HG02798 (cell line): ENCODE data around the gene EMP2.
"Not testable (repeated sequence)": the region's sequence is repeated elsewhere in the genome, so short reads cannot be mapped to it uniquely, and the experiment has no call there.

Experiments used
- ATAC-seq: cut with Tn5 transposase; IDR thresholded peaks from one replicate; pipeline ENCODE4 v1.9.1; 2021; ENCODE audit warnings: mild to moderate bottlenecking; ENCODE audit not compliant: unreplicated experiment, poor library complexity

Gene EMP2, protein sequence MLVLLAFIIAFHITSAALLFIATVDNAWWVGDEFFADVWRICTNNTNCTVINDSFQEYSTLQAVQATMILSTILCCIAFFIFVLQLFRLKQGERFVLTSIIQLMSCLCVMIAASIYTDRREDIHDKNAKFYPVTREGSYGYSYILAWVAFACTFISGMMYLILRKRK

DNA sequence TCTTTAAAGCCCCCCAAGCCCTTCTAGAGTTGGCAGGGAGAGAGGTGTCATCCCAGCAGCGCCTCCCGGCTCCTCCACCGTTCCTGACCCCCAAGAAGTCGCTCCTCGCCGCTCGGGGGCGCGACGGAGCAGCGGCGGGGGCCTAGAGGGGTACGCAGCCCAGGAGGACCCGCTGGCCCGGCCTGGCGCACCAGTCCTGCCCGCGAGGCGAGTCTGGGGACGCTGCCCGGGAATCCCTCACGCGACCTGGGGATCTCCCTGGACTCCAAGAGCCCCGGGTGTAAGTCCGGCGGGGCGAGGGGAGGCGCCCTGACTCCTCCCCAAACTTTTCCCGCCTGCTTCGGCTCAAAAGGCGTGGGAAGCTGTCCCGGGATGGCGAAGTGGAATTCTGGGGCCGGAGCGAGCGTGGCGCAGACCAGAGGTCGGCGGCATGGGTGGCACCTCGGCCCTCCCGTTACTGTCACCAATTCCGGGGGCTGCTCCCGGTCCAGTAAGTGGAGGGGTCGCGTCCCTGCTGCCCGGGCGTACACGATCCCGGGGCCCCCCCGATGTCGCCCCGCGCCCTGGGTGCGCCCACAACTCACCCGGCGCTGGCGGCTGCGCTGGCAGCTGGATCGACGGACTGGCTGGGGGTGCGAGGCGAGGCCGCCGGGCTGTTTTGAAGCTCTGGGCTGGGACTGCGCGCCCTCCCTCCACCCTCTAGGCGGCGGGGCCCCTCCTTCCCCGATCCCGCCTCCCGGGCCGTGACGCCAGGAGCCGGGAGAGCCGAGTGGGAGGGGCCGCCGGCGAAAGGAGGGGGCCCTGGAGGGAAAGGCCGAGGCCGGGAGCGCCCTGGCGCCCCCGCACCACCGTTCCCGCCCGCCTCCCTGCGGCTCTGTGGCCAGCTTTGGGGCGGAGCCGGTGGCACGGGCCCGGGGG is at the start of gene EMP2:
Gene EMP2, minus strand, starts transcription at position 634 of the 918 bp plus-strand sequence. CDS start 32,981 bp downstream, outside the sequence.
- no peak for ATAC-seq

DNA sequence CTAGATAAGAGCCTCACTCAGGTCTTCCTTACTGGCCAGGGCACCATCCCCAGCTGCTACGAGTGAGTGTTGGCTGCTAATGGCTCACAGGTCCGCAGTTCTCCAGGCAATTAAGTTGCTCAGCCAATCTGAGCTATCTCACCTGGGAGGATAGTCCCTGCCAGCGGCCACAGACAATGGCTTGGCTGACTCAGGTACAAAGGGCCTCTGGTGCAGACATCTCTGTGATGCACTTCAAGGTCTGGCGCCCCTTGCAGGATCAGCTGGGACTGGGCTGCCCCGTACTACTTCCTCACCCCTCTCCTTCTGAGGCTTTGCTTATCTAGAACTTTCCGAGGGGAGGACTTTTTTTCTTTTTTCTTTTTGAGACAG is 49.2 kb upstream of the EMP2 start:
- no peak for ATAC-seq

DNA sequence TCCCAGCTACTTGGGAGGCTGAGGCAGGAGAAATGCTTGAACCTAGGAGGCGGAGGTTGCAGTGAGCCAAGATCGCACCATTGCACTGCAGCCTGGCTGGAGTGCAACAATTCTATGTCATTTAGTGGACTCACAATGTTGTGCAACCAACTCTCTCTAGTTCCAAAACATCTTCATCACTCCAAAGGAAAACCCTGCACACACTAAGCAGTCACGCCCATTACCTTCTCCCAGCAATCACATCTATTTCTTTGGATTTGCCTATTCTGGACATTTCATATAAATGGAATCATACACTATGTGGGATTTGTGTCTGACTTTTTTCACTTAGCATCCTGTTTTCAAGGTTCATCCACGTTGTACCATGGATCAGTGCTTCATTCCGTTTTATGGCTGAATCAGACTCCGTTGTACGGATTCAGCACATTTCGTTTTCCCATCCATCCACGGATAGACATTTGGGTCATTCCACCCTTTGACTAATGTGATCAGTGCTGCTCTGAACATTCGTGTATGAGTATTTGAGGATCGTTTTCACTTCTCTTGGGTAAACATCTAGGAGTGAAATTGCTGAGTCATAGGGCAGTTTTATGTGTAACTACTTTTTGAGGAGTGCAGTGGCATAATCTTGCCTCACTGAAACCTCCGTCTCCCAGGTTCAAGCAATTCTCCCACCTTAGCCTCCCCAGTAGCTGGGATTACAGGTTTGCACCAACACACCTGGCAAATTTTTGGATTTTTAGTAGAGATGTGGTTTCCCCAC is 45.4 kb upstream of the EMP2 start:
- no peak for ATAC-seq

DNA sequence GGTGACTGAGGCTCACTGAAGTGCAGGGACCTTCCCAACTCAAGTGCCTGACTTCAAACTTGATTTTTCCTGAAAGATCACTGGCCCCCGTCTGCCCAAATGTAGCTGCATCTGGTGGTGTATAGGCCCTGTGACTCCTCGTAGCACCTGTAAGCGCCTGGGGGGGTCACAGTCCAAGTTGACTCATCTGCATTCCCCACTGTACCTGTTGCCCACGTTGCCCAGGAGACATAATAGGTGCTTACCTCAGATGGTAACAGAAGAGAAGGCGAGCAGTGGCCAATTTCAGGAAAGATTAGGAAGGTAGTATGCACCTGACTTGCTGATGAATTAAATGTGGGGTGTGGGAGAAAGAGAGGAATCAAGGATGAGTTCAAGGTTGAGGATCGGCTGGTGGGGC is 44.1 kb upstream of the EMP2 start:
- ATAC-seq, result no peak

DNA sequence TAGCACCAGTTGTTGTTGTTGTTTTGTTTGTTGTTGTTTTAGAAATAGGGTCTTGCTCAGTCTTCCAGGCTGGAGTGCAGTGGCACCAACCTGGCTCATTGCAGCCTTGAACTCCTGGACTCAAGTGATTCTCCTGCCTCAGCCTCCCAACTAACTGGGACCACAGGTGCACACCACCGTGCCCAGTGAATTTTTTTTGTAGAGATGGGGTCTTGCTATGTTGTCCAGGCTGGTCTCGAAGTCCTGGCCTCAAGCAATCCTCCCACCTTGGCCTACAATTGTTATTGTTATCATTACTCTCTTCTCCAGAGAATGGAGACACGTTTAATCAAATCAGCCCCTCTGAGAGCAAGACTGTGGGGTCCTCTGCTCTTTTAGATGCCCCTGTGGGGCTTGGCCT is 42.7 kb upstream of the EMP2 start:
- ATAC-seq, result no peak

DNA sequence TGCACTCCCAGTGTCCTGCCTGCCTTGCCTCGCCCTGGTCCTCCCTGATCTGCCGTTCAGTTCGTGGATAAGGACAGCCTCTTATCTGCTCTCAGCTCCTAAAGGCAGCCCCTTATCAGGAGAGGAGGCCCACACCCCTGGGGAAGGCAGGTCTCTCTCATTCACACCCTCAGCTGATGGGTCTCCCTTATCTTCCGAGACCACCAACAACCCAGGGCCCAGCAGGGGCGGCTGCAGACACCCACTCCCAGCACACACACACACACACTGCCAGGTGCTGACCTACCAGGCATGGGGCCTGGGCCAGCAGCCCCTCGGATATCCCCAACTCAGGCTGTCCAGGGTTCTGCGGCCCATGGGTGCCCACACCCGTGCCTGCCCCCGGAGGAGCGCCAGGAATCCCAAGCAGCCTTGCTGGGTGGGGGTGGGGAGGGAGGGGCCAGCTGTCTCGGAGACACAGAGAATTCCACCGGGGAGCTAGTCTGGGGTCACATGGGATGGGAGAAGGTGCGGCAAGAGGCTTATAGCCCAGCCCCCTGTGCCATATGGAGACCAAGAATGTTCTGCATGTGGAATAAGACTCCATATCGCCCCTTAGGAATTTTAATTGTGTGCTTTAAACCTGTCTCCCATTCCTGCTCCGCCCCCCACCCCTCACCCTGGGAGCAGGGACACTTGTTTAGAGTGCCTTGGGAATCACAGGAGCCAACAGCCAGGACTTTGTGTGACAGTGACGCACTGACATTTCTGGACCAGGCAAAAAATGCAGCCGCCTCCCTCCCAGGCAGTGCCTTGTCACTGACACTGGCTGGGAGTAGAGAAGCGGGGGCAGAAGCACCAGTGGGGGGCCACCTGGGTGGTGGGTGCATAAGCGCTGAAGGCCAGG is 41.9 kb upstream of the EMP2 start:
- ATAC-seq, result no peak

DNA sequence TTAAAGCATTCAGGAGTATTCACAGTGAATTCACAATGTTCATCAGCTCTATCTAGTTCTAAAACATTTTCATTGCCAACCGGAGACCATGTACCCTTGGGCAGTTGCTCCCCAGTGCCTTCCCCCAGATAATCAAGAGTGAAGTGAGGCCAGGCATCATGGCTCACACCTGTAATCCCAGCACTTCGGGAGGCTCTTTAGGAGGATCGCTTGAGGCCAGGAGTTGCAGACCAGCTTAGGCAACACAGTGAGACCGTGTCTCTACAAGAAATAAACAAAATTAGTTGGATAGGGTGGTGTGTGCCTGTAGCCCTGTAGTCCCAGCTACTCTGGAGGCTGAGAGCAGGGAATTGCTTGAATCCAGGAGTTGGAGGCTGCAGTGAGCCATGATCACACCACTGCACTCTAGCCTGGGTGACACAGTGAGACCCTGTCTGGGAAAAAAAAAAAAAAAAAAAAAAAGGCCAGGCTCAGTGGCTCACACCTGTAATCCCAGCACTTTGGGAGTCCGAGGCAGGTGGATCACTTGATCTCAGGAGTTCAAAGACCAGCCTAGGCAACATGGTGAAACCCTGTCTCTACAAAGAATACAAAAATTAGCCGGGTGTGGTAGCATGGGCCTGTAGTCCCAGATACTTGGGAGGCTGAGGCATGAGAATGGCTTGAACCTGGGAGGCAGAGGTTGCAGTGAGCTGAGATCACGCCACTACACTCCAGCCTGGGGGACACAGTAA is 41.0 kb upstream of the EMP2 start:
- not testable (repeated sequence) for ATAC-seq

DNA sequence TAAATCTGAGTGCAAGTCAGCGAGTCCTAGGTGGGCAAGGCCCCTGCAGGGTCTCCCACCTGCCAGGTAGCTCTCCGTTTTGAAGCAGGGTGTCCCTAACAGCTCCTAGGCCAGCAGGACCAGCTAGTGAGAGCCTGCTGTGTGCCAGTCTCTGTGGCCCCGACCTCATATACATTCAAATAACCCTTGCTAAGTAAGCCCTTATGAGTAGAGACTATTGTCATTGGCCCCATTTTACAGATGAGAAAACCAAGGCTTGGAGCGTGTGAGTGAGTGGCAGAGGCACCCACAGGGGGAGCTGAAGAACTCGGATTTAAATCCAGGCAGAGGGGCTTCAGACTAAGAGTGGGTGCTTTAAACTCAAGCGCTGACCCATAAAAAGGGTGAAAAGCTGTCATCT is 39.7 kb upstream of the EMP2 start:
- no peak for ATAC-seq

DNA sequence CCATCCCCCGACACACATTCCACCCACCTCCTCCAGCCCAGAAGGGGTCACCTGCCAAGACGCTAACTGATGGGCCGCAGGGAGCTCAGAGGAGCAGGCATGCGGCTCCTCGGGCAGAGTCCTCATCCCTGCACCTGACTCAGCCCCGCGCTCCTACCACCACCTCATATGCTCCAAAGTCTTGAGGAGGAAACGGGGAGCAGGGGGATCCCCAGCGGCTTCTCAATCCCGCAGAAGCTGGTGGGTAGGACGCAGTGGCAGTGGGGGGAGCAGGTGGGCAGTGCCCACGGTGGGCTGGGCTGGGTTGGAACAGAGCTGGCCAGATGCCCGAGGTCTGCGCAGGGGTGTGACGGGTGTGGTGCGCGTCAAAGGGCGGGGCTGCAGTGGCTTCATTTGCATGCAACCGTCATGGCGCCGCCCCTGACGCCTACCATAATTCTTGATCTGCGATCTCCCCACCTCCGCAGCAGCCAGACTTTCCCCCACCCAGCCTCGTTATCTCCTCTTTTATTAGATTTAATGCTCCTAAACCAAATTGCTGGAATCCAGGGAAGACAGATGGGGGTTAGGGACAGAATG is 39.0 kb upstream of the EMP2 start:
- ATAC-seq, result no peak

DNA sequence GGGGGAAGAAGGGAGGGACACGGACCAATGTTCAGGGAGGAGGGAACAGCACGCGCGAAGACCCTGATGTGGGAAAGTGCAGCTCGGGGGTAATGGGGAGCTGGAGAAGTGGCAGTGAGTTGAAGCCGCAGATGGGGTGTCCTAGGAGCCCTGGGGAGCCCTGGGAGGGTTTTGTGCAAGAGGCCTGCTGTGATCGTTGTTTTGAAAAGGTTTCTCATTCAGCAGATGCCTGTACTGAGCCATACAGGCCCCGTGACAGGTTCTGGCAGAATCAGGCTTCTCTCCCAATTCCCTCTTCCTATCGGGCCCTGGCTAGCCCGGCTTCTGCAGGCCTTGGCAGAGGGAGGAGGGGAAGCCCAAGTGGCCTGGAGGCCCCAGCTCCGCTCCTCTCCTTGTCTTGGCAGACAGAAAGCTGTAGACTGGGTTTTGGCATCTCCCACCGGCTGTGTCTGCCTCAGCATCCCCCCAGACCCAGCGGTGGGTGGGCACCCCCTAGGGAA is 38.4 kb upstream of the EMP2 start:
- no peak for ATAC-seq

DNA sequence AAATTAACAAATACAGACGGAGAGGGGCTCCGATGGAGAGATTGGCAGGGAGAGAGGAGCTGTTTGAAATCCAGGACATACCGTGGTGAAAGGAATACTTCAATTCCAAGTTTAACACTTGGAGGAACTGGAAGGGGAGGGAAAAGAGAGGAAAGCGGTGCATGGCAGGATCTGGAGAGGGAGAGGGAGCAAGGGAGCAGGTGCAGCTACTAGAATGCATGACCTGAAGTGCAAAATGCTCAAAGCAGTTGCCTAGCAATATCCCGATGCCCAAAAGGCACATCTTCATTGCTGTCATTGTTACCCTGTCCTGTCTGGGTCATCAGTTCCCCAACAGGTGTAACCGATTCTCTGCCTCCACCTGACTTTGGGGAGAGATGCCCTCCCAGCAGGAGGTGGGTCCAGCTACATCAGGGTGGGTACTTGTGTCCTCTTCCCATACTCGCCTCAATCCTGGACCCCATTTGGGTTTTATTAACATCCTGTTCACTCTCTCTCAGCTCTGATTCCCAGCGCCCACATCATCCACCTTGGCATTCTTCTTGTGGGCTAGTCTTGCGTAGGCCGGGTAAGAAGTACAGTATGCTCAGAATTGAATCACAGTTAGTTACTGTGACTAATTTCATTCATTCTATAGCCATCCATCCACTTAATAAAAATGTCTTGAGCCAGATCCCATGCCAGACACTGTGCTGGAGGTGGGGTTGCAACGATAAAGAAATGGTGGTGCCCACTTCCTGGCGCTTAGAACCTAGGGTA is 37.4 kb upstream of the EMP2 start:
- ATAC-seq, result no peak

DNA sequence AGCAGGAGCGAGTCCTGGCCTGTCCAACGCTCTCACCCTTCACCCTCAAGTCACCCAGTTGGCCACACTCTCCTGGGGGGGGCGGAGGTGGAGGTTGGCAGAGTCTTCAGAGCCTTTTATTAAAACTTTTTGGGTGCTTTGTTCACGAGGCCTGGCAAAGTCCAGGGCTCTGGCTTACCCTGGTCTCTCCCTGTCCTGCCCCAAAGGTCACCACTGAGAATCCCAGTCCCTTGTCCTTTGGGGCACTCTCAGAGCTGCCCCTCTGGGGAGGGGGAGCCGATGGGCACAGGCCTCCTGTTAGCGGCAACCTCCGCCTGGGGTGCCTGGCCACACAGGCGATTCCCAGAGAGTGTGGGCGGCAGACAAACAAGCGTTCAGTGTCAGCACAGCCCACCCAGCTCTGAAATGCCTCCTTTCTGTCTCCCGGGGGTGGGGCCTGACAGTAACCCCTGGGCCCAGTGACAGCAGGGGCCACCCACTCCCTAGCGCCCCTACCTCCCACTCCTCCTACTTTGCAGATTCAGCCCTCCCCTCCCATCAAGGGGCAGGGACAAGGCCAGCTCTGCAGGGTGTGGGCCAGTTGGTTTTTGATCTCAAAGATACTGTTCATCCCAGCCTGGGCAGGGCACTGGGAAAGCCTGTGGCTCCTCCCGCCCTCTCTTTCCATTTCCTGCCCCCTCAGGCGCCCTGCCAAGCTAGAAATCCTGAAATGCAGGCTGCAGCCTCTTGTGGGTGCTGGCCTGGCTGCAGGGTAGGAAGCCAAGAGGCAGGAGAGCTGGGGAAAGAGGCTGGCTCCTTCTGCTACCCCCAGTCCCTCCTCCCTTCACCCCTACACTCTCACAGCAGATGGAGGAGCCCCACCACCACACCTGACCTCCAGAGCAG is 36.6 kb upstream of the EMP2 start:
- ATAC-seq, result no peak

DNA sequence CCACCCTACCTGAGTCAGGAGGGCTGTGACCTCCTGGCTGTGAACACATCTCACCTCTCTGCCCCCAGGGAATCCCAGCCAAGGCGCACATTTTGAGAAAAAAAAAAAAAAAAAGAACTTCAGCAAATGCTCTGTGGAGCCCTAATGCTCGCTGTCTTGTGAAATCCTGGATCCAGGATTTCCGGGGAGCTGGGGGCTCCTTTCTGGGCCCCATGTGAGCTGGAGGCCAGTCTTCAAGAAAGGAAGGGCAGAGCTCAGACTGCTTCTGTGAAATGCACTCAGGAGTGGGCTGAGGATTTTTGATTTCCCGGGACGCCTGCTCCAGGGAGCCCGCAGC is 36.0 kb upstream of the EMP2 start:
- ATAC-seq, result no peak

DNA sequence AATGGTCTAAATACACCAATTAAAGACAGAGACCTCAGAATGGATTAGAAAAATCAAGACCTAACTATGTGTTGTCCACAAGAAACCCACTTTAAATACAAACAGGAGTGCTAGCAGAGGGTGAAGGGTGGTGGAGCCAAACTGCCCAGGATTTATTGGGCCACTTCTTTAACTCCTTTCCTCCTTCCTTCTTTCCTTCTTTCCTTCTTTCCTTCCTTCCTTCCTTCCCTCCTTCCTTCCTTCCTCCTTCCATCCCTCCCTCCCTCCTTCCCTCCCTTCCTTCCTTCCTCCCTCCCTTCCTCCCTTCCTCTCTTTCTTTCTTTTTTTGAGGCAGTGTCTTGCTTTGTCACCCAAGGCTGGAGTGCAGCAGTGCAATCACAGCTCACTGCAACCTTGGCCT is 34.3 kb upstream of the EMP2 start:
- ATAC-seq, result no peak

DNA sequence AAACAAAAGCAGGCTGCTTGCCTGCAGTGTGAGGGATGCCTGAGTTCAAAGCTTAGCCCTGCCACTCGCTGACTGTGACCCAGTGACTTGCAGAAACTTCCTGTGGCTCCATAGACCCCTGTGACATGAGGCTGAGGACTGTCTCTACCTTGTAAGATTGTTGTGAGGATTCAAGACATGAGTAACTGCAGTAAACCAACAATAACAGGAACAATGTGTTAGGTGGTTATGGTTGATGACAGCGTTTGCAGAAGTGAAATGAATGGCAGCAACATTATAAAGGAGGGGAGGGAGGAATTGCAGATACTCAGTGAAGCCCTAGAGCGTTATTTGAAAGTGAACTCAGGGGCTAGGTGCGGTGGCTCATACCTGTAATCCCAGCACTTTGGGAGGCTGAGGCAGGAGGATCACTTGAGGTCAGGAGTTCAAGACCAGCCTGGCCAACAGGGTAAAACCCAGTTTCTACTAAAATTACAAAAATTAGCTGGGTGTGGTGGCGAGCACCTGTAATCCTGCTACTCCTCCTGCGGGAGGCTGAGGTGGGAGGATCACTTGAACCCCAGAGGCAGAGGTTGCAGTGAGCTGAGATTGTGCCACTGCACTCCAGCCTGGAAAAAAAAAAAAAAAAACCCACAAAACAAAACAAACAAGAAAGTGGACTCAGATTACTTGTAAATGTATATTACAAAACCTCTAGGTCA is 33.5 kb upstream of the EMP2 start:
- no peak for ATAC-seq

DNA sequence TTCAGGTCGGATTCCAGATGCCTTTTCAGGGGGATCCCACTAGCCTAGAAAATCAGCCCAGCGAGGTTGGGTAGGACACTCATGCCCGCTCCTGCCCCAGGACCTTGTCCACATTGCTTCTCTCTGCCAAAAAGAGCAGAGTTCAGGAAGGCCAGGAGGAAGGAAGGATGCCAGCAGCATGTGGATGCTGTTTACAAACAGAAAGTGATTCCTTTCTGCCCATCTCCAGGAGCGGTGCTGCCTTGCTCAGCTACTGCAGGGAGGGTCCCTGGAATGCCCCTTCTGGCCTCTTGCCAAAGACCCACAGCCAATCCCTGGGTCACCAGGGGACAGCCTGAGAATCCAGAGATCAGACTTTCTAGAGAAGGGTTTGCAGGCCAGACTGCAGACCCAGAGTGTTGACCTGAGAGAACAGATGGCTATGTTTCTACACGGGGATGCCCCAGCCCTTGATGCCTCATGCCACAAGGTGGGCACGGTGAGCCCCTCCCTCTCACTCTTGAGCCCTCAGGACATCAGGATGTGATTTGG is 32.3 kb upstream of the EMP2 start:
- no peak for ATAC-seq
